ENCODE results near the gene POLR2F.
A peak's percentile ranks its signal among the peaks of the same experiment; 100 is the strongest.
"Not testable (repeated sequence)": the region's sequence is repeated elsewhere in the genome, so short reads cannot be mapped to it uniquely, and the experiment has no call there.

The POLR2F gene

GRCh38 chr22:37925330-37925729, 28.2 kb upstream of the POLR2F start:
- no peak for DNase-seq (ENCODE audit: low read depth)

GRCh38 chr22:37925767-37926166, 27.7 kb upstream of the POLR2F start:
- no peak for DNase-seq (ENCODE audit: low read depth)

- no peak for DNase-seq (ENCODE audit: low read depth)
Measured at GRCh38 chr22:37926358-37926757, 27.1 kb upstream of the POLR2F start.

GRCh38 chr22:37926771-37927636, 26.5 kb upstream of the POLR2F start:
- DNase-seq (ENCODE audit: low read depth): no peak

GRCh38 chr22:37927637-37927936, 25.9 kb upstream of the POLR2F start:
- no peak for DNase-seq (ENCODE audit: low read depth)

GRCh38 chr22:37929390-37929789, 24.1 kb upstream of the POLR2F start:
- DNase-seq (ENCODE audit: low read depth): no peak

DNA sequence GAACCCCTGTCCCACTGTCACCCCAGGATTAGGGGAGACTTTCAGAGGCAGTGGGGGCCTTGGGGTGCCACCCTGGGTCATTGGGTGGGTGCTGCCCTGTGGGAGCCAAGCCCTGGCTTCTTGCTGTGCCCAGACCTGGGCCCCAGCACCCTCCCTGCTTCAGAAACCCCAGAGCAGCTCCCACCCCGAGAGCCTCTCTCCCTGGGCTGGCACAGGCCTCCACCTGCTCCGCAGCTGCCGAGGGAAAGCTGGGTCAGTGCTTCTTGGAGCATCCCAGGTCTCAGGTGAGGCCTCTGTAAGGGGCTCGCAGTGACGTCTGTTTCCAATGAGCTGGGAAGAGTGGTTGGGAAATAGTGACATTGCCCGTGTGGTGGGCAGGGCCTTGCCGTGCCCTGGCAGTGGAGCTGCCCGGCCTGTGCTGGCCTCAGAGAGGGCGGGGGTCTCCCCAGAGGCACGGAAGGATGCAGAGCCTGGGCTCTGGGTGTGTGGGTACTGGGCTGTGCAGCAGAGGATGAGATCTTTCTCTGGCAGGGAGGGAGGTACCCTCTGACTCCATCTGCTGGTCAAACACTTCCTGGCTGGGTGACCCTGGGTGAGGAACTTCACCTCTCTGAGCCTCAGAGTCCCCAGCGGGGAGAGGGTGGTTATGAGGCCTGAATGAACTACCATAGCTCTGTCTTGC, 23.1 kb upstream of the POLR2F start:
- no peak for DNase-seq (ENCODE audit: low read depth)

DNA sequence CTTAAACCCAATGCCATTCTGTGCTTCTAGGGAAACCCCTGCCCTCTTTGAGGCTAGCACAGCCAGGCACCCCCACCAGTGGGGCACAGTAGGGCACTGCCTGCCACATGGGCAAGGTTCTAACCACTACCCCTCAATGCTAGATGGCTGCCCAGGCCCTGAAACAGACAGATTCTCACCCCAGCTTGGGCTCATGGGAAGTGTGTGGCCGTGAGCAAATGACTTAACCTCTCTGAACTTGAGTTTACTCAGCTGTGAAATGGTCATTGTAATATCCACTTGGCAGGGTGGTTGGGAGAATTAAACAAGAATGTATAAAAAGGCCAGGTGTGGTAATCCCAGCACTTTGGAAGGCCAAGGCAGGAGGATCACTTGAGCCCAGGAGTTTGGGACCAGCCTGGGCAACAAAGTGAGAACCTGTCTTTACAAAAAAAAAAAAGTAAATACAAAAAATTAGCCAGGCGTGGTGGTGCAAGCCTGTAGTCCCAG, 22.5 kb upstream of the POLR2F start:
- no peak for DNase-seq (ENCODE audit: low read depth)

- DNase-seq (ENCODE audit: low read depth): no peak
Measured at GRCh38 chr22:37931893-37932389, 21.6 kb upstream of the POLR2F start.

- DNase-seq (ENCODE audit: low read depth): no peak
Measured at GRCh38 chr22:37932401-37932800, 21.1 kb upstream of the POLR2F start.

DNA sequence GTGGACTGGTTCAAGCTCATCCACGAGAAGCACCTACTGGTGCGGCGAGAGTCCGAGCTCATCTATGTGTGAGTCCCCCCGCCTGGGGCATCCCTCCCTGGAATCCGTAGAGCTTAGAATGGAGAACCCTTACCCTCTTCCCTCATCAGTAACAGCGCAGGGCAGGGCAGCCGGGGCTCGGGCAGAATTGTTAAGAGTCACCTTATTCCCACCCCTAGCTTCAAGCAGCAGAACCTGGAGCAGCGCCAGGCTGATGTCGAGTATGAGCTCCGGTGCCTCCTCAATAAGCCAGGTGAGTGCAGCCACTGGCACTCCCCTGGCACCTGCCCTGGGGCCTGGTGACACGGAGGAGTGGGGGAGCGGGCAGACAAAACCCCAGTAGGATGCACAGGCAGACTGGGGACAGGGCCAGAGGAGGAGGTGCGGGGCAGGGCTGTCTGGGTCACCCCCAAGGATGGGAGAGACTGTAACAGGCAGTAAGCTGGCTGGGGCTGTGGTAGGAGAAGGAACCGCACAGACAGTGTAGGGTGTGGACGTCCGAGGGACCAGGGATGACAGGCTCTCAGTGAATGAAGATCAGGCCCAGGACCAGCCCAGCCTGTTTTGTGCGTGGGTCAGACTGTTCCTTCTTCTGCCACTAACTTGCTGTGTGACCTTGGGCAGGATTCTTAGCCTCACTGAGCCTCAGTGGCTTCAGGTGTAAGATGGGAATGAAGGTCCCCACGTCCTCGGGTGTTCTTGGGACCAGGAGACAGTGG, 20.5 kb upstream of the POLR2F start:
- DNase-seq (ENCODE audit: low read depth): no peak

GRCh38 chr22:37933711-37934376, 19.7 kb upstream of the POLR2F start:
- peak; percentile 67 for DNase-seq (ENCODE audit: low read depth)

- no peak for DNase-seq (ENCODE audit: low read depth)
Measured at GRCh38 chr22:37940698-37941376, 12.7 kb upstream of the POLR2F start.

- DNase-seq (ENCODE audit: low read depth): no peak
Measured at GRCh38 chr22:37942133-37942532, 11.4 kb upstream of the POLR2F start.

GRCh38 chr22:37943136-37943824, 10.2 kb upstream of the POLR2F start:
- DNase-seq (ENCODE audit: low read depth): no peak

- no peak for DNase-seq (ENCODE audit: low read depth)
Measured at GRCh38 chr22:37943825-37944198, 9.7 kb upstream of the POLR2F start.

DNA sequence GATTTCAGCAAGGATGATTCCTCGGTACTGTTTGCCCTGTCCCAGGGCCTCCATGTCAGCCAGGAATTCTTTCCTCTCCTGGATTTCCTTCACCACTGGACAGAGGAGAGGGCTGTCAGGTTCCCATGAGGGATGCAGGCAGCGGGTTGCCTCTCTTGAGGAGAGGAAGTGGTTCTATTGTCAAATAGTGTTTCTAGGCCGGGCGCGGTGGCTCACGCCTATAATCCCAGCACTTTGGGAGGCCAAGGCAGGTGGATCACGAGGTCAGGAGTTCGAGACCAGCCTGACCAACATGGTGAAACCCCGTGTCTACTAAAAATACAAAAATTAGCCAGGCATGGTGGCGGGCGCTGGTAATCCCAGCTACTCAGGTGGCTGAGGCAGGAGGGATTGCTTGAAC, 9.1 kb upstream of the POLR2F start:
- DNase-seq (ENCODE audit: low read depth): not testable (repeated sequence)

DNA sequence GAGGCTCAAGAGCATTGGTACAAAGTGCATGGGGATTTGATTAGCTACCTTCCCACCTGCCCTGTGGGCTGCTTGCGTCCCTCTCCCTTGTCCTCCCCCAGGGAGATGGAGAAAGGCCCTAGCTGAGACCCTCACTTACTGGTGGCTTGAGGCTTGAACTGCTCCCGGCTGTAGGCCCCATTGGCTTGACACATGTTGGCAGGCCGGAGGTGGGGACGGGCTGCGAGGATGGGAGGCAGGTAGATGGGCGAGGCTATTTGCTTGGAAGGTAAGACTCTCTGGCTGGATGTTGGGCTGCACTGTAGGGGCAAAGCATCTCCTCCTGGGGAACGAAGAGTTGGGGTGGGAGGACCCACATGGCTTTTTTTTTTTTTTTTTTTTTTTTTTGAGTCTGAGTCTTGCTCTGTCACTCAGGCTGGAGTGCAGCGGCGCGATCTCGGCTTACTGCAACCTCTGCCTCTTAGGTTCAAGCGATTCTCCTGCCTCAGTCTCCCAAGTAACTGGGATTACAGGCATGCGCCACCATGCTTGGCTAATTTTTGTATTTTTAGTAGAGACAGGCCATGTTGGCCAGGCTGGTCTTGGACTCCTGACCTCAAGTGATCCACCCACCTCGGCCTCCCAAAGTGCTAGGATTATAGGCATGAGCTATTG, 6.2 kb upstream of the POLR2F start:
- not testable (repeated sequence) for DNase-seq (ENCODE audit: low read depth)

DNA sequence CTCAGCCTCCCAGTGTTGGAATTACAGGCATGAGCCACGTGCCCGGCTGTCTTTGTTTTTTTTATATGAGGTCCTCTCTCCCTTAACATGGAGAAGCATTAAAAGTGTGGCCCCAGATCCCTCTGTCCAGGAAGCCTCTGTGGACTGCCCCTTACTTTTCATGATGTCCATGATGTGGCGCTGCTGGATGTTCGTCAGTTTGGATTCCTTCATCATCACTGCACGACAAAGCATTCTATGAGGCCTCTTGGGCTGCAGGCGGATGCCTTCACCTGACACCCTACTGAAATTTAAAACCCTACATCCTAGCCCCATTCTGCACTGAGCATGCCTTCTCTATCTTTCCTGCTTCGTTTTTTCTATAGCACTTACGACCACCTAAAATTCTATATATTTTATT, 2.2 kb upstream of the POLR2F start:
- DNase-seq (ENCODE audit: low read depth): no peak

- not testable (repeated sequence) for DNase-seq (ENCODE audit: low read depth)
Measured at GRCh38 chr22:37952629-37953028, 870 bp upstream of the POLR2F start.
